SH-SY5Y (cell line): Measurements from ENCODE around the gene RNASE4.

Source experiments
- GATA2 ChIP-seq: IDR thresholded peaks from 2 replicates; pipeline ENCODE4 v1.6.1; 2011; ENCODE audit warnings: mild to moderate bottlenecking, low read depth, low read length
- GATA3 ChIP-seq: IDR thresholded peaks from 2 replicates; pipeline ENCODE4 v1.6.1; 2011; ENCODE audit warnings: low read depth, mild to moderate bottlenecking, low read length, moderate library complexity

The RNASE4 gene

DNA sequence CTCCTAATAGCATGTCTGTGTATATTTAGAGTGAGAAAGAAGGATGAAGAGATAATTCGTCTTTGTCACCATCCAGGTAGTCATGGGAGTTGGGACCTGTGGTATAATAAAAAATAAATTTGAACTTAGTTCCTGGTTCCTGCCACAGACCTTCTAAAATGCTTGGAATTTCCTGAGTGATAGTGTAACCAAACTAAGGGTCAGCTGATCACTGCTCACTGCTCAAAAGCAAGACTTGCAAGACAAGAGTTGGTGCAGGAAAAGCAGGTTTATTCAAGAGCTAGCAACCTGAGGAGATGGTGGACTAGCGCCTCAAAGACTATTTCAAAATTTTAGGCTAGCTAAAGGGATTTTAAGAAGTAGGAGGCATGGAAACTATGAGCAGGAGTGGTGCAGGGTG is 23.3 kb downstream of the RNASE4 start:
- TF ChIP-seq GATA3: no peak
- no peak for TF ChIP-seq GATA2

DNA sequence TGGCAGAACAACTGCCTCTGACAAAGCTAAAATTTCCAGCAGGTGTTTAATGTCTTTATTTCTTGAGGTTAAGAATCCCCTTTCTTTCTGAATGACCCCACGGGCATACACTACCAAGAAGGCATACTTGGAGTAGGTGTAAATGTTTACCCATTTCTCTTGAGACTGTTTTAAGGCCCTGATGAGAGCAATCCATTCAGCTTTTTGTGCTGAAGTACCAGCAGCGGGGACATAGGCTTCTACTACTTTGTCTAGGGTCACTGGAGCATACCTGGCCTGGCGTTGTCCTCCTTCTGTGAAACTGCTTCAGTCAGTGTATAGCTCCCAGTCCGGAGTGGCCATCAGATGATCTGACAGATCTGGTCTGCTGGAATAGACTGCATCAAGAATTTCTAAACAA is 26.9 kb downstream of the RNASE4 start:
- no peak for TF ChIP-seq GATA3
- TF ChIP-seq GATA2: no peak

DNA sequence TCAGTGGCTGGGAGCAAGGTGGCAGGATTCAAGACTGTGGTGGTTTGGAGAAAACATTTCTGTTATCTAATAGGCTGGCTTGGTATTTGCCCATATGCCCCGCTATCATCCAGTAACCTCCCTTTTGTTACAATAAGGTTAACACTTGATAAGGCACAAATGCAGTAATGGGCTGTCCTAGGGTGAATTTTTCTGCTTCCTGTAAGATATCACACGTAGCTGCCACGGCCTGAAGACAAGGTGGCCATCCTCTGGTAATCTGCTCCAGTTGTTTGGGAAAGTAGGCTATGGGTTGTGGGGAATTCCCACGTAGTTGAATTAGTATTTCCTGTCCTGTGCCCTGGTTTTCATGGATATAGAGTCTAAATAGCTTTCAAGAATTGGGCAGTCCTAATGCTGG is 27.3 kb downstream of the RNASE4 start:
- TF ChIP-seq GATA3: no peak
- no peak for TF ChIP-seq GATA2

DNA sequence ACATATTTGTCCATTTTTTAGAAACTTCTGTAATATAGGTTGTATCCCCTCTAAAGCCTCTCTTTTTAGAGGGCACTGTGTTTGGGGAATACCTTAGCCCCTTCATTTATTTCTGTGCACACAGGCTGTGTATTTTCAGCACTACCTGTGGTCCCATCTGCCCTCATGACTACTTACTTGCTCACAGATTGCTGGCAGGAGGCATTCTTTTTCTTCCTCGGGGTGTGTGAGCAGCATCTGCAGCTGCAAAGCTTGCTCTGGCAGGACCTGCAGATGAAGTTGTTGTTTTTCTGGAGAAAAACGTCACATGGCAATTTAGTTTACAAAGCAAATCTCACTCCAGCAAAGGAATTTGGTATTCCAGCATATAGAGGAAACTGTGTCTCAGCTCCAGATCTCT is 28.5 kb downstream of the RNASE4 start:
- no peak for TF ChIP-seq GATA3
- no peak for TF ChIP-seq GATA2

DNA sequence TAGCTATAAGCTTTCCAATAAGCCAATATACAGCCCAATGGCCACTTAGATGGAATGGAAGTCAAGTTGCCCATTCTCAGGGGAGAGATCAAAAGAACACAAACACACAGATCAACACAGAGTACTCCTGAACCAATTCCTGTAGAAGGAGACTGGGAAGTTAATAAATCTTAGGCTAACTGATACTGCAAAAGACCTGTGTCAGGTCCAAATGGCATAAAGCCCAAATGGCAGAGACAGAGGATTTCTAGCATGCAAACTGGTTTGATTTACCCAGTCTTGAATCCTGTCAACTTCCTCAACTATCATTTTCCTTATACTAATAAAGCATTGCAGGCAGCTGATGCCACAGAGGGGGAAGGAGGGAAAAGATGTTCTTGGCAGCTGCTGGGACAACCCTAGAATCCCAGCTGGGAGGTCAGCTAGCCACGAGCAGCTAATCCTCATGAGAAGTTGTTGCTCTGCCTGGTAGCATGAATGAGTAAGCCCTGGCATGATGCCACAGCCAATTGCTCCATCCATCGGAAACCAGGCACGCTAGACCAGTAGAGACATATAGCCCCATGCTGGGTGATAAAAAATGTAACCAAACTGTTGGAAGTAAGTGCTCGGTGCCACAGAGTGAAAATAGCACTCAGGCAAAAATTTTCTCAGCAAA is 30.4 kb downstream of the RNASE4 start:
- no peak for TF ChIP-seq GATA3
- TF ChIP-seq GATA2: no peak

DNA sequence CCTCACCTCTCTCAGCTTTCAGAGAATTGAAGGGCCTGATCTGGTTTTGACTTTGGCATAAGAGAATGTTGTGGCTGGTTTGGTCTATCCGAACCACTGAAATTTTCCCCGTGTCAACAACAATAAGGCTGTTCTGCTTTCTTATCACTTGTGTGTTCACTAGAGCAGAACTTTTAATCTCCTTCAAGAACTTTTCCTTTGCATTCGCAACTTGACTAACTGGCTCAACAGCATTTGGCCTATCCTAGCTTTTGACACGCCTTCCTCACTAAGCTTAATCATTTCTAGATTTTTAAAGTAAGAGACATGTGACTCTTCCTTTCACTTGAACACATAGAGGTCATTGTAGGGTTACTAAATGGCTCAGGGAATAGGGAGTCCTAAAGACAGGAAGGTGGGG is 35.4 kb downstream of the RNASE4 start:
- TF ChIP-seq GATA2 (no peak), GATA3 (no peak)

DNA sequence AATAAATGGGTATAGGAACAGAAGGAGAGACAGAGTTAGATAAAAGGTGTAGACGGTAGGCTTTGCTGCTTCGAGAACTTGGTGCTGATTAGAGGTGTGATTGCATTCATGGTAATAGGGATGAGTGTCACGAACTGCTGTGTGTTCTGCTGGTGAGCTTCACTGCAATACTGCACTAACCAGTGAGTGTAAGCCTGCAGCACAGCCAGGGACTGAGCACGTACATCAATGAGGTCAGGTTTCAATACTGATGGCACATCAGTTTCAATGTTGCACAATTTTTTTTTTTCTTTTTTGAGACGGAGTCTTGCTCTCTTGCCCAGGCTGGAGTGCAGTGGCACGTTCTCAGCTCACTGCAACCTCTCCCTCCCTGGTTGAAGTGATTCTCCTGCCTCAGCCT is 36.4 kb downstream of the RNASE4 start:
- no peak for TF ChIP-seq GATA2
- TF ChIP-seq GATA3: no peak

DNA sequence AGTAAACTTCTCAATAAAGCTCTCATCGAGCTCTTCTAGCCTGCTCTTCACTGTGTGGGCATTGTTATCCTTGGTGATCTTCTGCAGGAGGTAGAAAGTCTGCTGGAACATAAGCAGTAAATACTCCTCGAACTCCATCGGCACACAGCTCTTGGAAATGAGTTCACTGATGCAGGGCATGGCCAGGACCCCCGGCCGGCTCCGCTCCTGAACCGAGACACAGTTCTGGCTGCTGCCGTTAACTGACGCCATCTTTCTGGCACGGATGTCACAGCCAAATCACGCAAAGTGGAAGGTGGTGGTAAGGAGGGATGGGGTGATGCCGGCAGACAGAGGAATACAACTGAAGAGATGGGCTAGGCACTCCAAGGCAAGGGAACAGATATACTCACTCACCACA is 37.7 kb downstream of the RNASE4 start:
- no peak for TF ChIP-seq GATA2
- TF ChIP-seq GATA3: no peak

DNA sequence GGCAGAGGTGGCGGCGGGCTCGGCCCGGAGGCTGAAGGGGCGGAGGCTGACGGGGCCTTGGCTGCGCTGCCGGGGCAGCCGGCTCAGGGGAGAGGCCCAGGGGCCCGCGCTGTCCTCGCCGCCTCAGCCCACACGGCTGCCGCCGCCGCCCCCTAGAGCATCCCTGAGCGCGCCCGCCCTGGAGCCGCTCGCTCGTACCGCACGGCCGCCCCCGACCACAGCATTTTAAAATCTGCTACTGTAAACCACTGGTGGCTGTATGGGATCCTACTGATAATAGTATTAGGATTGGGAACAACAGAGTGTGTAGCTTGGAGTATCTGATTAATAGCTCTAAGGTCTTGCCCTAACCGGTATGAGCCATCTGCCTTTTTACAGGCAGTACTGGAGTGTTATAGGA is 39.1 kb downstream of the RNASE4 start:
- TF ChIP-seq GATA2 (no peak), GATA3 (no peak)

- no peak for TF ChIP-seq GATA2
- TF ChIP-seq GATA3: no peak
Observed at GRCh38 chr14:20726531-20726930, 42.2 kb downstream of the RNASE4 start.

DNA sequence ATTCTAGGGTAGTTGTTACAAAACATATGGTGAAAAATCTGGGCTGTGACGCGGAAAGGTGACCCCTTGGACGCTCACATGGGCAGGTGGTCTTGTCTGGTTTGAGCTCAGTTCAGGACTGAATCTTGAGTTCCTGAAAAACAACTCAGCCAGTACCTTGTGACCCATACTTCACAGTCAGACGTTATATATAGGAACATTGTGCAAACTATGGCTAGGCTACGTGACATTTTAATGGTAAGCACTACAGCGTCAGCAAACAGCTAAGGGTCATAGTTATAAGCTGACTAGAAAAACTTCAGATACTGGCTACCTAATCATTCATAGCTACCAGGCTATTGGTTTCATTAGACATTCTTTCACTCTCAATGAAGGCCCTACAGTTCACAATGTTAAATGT is 46.5 kb downstream of the RNASE4 start:
- TF ChIP-seq GATA2 (no peak), GATA3 (no peak)

GRCh38 chr14:20732477-20732876 is 48.1 kb downstream of the RNASE4 start:
- TF ChIP-seq GATA3 (no peak), GATA2 (no peak)

DNA sequence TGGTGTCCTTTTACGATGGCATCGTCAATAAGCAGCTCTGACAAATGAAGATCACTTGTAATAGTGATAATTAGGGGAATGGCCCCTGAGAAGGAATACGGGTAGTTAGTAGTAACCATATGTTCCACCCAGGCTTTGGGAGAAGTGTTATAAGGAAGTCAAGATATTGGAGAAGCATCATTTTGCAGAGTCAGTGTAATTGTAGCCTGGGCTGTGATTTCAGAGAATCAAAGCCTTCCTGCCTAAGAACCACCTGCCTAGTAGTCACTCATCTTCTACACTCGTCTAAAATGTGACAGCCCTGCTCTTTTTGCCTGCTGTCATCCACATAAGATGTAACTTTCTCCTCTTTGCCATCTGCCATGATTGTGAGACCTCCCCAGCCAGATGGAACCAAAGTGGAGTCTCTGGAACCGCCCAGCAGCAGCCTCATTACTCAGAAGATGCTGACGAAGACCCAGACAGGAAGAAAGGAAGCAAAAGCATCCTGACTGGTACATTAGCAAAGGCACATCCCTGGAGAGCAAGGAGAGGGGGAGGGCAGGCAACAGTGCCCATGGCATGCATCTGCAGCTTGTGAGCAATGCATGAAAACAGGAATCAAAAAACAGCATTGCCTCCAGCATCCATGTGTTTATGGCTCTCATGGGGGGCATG is 48.7 kb downstream of the RNASE4 start:
- TF ChIP-seq GATA3 (no peak), GATA2 (no peak)

GRCh38 chr14:20733684-20734429 is 49.5 kb downstream of the RNASE4 start:
- TF ChIP-seq GATA2: no peak
- no peak for TF ChIP-seq GATA3

DNA sequence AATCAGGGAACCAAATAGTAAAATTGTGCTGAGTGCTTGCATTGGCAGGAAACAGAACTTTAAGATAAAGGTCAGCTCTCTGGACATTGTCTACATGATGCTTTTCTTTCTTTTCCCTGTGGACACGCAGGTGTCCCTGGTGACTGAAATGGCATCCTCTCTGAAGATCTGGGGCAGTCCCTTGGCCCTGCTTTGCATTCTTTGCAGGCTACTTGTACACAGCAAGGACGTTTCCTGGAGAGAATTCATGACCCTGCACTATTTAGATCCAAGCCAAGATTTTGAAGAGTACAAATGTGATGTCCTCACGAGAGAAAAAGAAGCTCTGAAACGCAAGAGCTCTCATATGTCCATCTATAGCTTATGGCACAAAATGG is 50.1 kb downstream of the RNASE4 start:
- no peak for TF ChIP-seq GATA3
- no peak for TF ChIP-seq GATA2

DNA sequence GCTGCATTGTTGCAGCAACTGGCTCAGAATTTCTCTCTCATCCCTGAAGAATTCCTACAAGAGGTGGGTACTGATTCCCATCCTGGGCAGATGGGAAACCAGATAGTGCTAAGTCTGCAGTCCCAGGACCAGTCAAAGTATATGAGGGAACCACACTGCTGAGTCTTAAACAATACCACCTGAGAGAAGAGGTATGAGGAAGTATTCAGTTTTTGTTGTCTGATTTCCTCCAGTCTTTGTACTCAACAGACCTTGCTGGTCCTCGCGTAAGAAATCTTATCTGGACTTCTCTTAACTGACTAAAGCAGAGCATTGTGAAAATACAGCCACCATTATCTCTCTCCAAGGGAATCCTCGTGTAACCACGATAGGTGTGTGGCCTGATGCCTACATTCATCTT is 57.8 kb downstream of the RNASE4 start:
- TF ChIP-seq GATA3 (no peak), GATA2 (no peak)
